Measurements from ENCODE around the gene FBF1.
"Not testable (repeated sequence)": the region's sequence is repeated elsewhere in the genome, so short reads cannot be mapped to it uniquely, and the experiment has no call there.

The FBF1 gene

GRCh38 chr17:75893305-75894048 is 47.4 kb downstream of the FBF1 start:
- DNase-seq, result no peak

GRCh38 chr17:75892556-75893224 is 48.2 kb downstream of the FBF1 start:
- DNase-seq, result no peak

GRCh38 chr17:75891605-75892555 is 49.0 kb downstream of the FBF1 start:
- DNase-seq, result no peak

- DNase-seq, result no peak
These were observed 49.7 kb downstream of the FBF1 start for GRCh38 chr17:75891022-75891604.

GRCh38 chr17:75889454-75889853 is 51.4 kb downstream of the FBF1 start:
- no peak for DNase-seq

GRCh38 chr17:75888484-75888883 is 52.4 kb downstream of the FBF1 start:
- DNase-seq, result no peak

GRCh38 chr17:75885860-75886259 is 55.0 kb downstream of the FBF1 start:
- not testable (repeated sequence) for DNase-seq

GRCh38 chr17:75885431-75885830 is 55.4 kb downstream of the FBF1 start:
- no peak for DNase-seq

- no peak for DNase-seq
These were observed 59.0 kb downstream of the FBF1 start for GRCh38 chr17:75881678-75882454.

- DNase-seq, result no peak
These were observed 60.6 kb downstream of the FBF1 start for GRCh38 chr17:75880266-75880665.

GRCh38 chr17:75878174-75878998 is 62.5 kb downstream of the FBF1 start, which contains the start of gene TRIM47:
Gene TRIM47 (minus strand): TSS chr17:75878581. CDS start chr17:75878548, 33 bp downstream.
- DNase-seq, result no peak

- DNase-seq, result peak; percentile 50
These were observed 63.1 kb downstream of the FBF1 start for GRCh38 chr17:75877752-75878173.

- no peak for DNase-seq
These were observed 63.7 kb downstream of the FBF1 start for GRCh38 chr17:75876938-75877751.

- no peak for DNase-seq
These were observed 64.5 kb downstream of the FBF1 start for GRCh38 chr17:75876190-75876937.

GRCh38 chr17:75875940-75876189 is 65.0 kb downstream of the FBF1 start:
- no peak for DNase-seq

GRCh38 chr17:75875182-75875939 is 65.5 kb downstream of the FBF1 start:
- no peak for DNase-seq

GRCh38 chr17:75874323-75875181 is 66.3 kb downstream of the FBF1 start:
- no peak for DNase-seq
